Stomach (tissue), 4 donors: ENCODE results near the gene LANCL1.

ENCODE experiments used
- EP300 ChIP-seq: sonication (generic); formaldehyde crosslinking; IDR thresholded peaks from one replicate; pipeline ENCODE4 v1.6.1; 2017; ENCODE audit warnings: antibody characterized with exemption
- POLR2AphosphoS5 ChIP-seq, 3 donors: sonication (generic); formaldehyde crosslinking; IDR thresholded peaks; one replicate each; pipeline ENCODE4 v1.6.1; 2016; ENCODE audit warnings: antibody characterized with exemption in 3 of 3

GRCh38 chr2:210481601-210482175, 5.1 kb upstream of the LANCL1 start:
- TF ChIP-seq POLR2AphosphoS5 (IDR thresholded peaks at IDR 0.05) (no peak), EP300 (no peak)
